ENCODE data around the gene PPM1N.

The PPM1N gene

GRCh38 chr19:45473682-45474605 lies 24.3 kb upstream of the PPM1N start:
- ATAC-seq (ENCODE audit: low read depth): no peak
- Mint-ChIP-seq H3K9me3 (no peaks in the 10 kb centered on the region), H3K4me3 (peak overlapping the region; percentile 9), H3K27me3 (peaks cover 3% of the 10 kb centered on the region), H3K36me3 (peaks cover 7% of the 10 kb centered on the region), H3K27ac (peak overlapping the region; percentile 96), H3K4me1 (peaks cover 39% of the 10 kb centered on the region)
- DNase-seq (ENCODE audit: low spot score in 2 of 2): peak; percentile 43 to 60

DNA sequence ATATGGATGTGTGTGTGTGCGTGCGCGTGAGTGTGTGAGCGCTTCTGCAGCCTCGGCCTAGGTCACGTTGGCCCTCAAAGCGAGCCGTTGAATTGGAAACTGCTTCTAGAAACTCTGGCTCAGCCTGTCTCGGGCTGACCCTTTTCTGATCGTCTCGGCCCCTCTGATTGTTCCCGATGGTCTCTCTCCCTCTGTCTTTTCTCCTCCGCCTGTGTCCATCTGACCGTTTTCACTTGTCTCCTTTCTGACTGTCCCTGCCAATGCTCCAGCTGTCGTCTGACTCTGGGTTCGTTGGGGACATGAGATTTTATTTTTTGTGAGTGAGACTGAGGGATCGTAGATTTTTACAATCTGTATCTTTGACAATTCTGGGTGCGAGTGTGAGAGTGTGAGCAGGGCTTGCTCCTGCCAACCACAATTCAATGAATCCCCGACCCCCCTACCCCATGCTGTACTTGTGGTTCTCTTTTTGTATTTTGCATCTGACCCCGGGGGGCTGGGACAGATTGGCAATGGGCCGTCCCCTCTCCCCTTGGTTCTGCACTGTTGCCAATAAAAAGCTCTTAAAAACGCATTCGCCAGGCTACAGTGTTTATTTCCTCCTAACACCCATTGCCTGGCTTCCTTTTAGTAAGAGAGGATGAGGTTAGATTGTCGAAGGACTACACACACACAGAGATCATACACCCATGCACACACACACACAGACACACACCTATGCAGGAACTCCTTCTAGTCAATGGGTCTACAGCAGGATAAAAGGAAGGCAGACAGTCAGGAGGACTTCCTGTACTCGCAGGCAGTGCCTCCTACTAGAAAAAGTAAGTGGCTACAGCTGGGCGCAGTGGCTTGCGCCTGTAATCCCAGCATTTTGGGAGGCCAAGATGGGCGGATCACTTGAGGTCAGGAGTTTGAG lies 23.4 kb upstream of the PPM1N start:
- Mint-ChIP-seq H3K36me3 (peaks cover 7% of the 10 kb centered on the region), H3K4me1 (peaks cover 37% of the 10 kb centered on the region), H3K9me3 (no peaks in the 10 kb centered on the region), H3K4me3 (no peak overlapping the region), H3K27me3 (peaks cover 3% of the 10 kb centered on the region), H3K27ac (peak overlapping the region; percentile 96)
- ATAC-seq (ENCODE audit: low read depth) (peak; percentile 4), DNase-seq (ENCODE audit: low spot score in 2 of 2) (peak; percentile 51 to 65)

DNA sequence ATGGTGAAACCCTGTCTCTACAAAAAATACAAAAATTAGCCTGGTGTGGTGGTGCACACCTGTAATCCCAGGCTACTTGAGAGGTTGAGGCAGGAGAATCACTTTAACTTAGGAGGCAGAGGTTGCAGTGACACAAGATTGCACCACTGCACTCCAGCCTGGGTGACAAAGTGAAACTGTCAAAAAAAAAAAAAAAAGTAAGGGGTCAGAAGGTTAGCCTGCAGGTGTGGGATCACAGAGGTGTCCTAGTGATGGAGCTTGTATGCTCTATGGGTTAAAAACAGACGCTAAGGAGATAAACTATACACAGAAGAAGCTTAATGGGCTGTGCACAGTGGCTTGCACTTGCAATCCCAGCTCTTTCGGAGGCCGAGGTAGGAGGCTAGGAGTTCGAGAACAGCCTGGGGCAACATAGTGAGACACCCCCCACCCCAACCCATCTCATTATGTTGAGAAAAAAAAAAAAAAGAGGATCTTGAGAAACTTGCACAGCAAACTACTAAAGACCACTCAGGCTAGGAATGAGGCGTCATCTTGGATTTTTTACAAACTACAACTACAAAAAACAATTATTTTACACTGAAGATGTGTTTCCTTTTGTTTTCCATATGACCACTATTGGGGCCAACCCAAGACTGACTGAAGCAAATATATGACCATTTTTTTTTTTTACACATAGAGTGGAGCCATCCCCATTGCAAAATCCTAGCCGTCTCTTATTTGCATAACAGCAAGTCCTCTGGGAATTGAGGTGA lies 22.5 kb upstream of the PPM1N start:
- H3K4me3 Mint-ChIP-seq: no peak overlapping the region
- H3K27ac Mint-ChIP-seq: peak overlapping the region; percentile 96

DNA sequence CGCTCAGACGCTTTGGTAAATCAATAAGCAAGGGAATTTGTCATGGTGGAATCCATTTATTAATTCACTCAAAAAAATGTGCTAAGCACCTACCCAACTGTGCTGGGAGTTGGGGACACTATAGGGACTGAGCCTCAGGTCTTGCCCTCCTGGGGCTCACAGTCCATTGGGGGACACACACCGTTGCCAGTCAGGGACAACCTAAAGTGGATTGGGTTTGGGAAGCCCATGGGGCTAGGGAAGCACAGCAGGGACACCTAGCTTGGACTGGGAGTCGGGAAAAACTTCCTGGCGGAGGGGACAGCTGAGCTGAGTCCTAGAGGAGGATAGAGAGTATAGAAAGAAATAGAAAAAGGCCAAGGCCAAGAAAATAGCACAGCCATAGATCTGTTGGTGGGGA lies 21.9 kb upstream of the PPM1N start:
- Mint-ChIP-seq H3K9me3 (no peaks in the 10 kb centered on the region), H3K4me1 (peaks cover 30% of the 10 kb centered on the region), H3K27me3 (peaks cover 3% of the 10 kb centered on the region), H3K36me3 (peaks cover 7% of the 10 kb centered on the region), H3K27ac (peak overlapping the region; percentile 96), H3K4me3 (no peak overlapping the region)
- DNase-seq (ENCODE audit: low spot score in 2 of 2): no peak
- ATAC-seq (ENCODE audit: low read depth): no peak

More for the DNA sequence above, 22.5 kb upstream of the PPM1N start:
- Mint-ChIP-seq H3K9me3 (no peaks in the 10 kb centered on the region), H3K27me3 (peaks cover 3% of the 10 kb centered on the region), H3K36me3 (peaks cover 7% of the 10 kb centered on the region), H3K4me1 (peaks cover 30% of the 10 kb centered on the region)
- peak; percentile 0 for ATAC-seq (ENCODE audit: low read depth)
- DNase-seq (ENCODE audit: low spot score in 2 of 2): peak in 1 of 2 donors; percentile 53

- peaks cover 24% of the 10 kb centered on the region for H3K4me1 Mint-ChIP-seq
- H3K9me3 Mint-ChIP-seq: no peaks in the 10 kb centered on the region
- H3K27me3 Mint-ChIP-seq: peaks cover 3% of the 10 kb centered on the region
- ATAC-seq (ENCODE audit: low read depth) (no peak), DNase-seq (ENCODE audit: low spot score in 2 of 2) (no peak)
- H3K36me3 Mint-ChIP-seq: peaks cover 3% of the 10 kb centered on the region
- H3K4me3 Mint-ChIP-seq: peak overlapping the region; percentile 78
- H3K27ac Mint-ChIP-seq: peak overlapping the region; percentile 96
These were observed 21.1 kb upstream of the PPM1N start for GRCh38 chr19:45477186-45477585.

GRCh38 chr19:45477713-45478453 lies 20.4 kb upstream of the PPM1N start:
- peaks cover under 1% of the 10 kb centered on the region for H3K27me3 Mint-ChIP-seq
- peak overlapping the region; percentile 96 for H3K27ac Mint-ChIP-seq
- H3K9me3 Mint-ChIP-seq: no peaks in the 10 kb centered on the region
- DNase-seq (ENCODE audit: low spot score in 2 of 2): peak in 1 of 2 donors; percentile 42
- H3K36me3 Mint-ChIP-seq: peaks cover under 1% of the 10 kb centered on the region
- no peak for ATAC-seq (ENCODE audit: low read depth)
- H3K4me3 Mint-ChIP-seq: peak overlapping the region; percentile 66
- H3K4me1 Mint-ChIP-seq: peaks cover 21% of the 10 kb centered on the region

DNA sequence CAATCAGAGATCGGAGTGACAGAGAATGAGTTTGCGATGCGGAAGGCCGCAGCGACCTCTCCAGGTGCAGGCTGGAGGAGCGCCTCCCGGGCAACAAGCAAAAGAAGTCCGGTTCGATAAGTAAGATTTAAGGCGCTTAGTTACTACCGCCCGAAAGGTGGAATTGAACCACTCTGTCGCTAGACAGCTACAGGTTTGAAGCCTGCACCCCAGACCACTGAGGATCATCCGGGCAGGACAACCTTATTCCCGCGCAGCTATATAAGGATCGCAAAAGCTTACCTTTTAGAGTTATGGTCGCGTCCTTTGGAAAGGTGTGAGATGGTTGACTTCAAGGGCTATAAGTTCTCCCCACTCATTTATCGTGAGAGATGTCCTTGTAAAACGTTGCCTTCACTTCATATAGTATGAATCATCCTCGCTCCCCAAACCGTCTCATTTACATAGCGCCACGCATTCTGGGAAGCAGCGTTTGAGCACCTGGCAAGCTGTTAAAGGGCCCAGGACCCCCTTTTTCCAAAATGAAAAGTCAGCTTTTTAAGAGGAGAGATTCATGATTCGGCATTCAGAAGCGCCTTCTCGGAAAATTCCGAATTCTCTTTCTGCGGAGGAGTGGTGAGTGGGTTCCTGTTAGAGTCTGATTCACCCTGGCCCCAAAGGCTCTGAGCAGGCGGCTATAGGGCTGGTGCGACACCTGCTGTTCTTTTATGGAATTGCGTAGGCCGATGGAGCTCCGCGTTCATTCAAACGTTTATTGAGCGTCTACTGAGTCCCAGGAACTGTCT lies 19.6 kb upstream of the PPM1N start:
- H3K36me3 Mint-ChIP-seq: no peaks in the 10 kb centered on the region
- no peaks in the 10 kb centered on the region for H3K9me3 Mint-ChIP-seq
- peak; percentile 64 for ATAC-seq (ENCODE audit: low read depth)
- H3K4me3 Mint-ChIP-seq: peak overlapping the region; percentile 66
- peak overlapping the region; percentile 96 for H3K27ac Mint-ChIP-seq
- peaks cover 20% of the 10 kb centered on the region for H3K4me1 Mint-ChIP-seq
- no peaks in the 10 kb centered on the region for H3K27me3 Mint-ChIP-seq
- DNase-seq (ENCODE audit: low spot score in 2 of 2): peak; percentile 93 to 95

GRCh38 chr19:45483033-45483432 lies 15.2 kb upstream of the PPM1N start:
- no peaks in the 10 kb centered on the region for H3K27me3 Mint-ChIP-seq
- peaks cover 11% of the 10 kb centered on the region for H3K4me1 Mint-ChIP-seq
- no peak for DNase-seq (ENCODE audit: low spot score in 2 of 2)
- no peak overlapping the region for H3K4me3 Mint-ChIP-seq
- H3K36me3 Mint-ChIP-seq: no peaks in the 10 kb centered on the region
- no peak overlapping the region for H3K27ac Mint-ChIP-seq
- H3K9me3 Mint-ChIP-seq: no peaks in the 10 kb centered on the region
- no peak for ATAC-seq (ENCODE audit: low read depth)

DNA sequence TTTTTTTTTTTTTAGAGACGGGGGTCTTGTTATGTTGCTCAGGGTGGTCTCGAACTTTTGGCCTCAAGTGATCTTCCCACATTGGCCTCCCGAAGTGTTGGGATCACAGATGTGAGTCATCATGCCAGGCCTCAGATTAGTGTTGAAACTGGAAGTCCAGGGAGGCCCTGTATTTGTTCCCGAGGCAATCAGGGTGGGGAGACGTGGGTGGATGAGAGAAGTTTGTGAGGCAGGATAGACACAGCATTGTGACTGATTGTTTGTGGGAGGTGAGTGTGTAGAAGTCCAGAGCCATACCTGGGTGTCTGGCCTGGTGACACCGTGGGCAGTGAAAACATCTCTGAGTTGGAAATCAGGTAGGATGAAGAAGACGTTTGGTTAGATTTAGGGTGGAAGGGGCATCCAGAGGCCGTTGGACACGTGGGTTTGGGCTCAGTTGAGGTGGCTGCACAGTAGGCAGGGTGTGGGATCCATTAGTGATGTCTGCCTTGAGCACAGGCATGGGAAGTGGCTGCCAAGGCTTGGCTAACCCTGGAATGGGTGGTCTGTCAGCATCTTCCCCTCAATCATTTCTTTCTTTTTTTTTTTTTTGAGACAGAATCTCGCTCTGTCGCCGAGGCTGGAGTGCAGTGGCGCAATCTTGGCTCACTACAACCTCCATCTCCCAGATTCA lies 13.8 kb upstream of the PPM1N start:
- H3K4me1 Mint-ChIP-seq: peaks cover 9% of the 10 kb centered on the region
- H3K4me3 Mint-ChIP-seq: no peak overlapping the region
- H3K9me3 Mint-ChIP-seq: no peaks in the 10 kb centered on the region
- H3K27me3 Mint-ChIP-seq: no peaks in the 10 kb centered on the region
- H3K27ac Mint-ChIP-seq: no peak overlapping the region
- H3K36me3 Mint-ChIP-seq: no peaks in the 10 kb centered on the region
- no peak for DNase-seq (ENCODE audit: low spot score in 2 of 2)
- ATAC-seq (ENCODE audit: low read depth): no peak

DNA sequence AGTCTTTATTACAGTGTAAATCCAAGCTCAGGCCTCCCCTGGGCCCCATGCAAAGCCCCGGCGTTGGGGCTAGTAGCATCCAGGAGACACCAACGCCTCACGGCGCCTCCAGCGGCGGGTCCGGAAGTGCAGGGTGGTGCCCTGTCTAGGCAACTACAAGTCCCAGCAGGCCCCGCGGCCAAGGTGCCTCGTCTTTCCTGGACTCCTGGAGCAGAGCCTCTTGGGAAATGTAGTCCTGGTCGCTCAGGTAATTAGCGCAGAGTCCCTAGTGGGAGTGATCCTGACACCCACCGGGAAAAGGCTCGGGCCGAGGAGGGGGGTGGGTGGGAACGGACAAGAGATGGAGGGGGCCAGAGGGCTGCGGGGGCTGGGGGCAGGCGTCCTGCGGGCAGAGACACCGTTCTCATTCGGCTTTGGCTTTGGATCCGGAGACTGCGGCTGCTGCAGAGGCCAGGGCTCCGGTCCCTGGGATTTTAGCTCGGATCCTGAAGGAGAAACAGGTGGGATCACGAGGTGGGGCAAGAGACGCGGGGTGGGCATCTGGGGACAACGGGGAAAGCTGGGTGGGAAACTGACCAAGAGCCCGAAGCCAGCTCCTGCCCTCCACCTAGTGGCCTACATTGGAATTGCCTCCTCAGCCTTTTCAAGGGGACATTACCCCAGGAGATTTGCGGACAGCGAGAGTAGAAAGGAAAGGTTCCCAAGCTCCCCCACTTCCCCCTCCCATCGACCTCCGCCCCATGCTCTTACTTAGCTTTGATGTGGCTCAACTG lies 12.8 kb upstream of the PPM1N start:
- no peaks in the 10 kb centered on the region for H3K27me3 Mint-ChIP-seq
- no peaks in the 10 kb centered on the region for H3K36me3 Mint-ChIP-seq
- H3K9me3 Mint-ChIP-seq: no peaks in the 10 kb centered on the region
- peak; percentile 96 for ATAC-seq (ENCODE audit: low read depth)
- peak overlapping the region; percentile 60 for H3K27ac Mint-ChIP-seq
- peaks cover 7% of the 10 kb centered on the region for H3K4me1 Mint-ChIP-seq
- peak overlapping the region; percentile 91 for H3K4me3 Mint-ChIP-seq
- peak; percentile 96 to 99 for DNase-seq (ENCODE audit: low spot score in 2 of 2)

DNA sequence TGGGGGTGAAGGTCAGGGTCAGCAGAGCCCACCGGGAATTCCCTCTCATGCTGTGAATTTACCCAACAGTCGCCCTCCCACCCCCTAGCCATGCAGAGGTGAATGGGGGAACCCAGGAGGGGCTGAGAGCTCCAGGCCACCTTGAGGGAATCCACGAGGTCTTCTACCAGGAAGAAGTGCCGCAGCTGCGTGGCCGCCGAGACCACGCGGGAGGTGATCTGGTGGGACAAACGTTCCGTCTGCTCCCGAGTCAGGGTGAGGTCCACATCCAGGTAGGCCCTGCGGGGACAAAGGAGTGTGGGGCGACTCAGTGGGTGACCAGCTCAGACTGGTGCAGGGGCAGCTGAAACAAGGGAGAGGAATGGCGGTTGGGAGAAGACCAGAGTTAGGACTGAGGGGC lies 9.5 kb upstream of the PPM1N start:
- Mint-ChIP-seq H3K4me3 (no peak overlapping the region), H3K27me3 (no peaks in the 10 kb centered on the region), H3K36me3 (no peaks in the 10 kb centered on the region), H3K9me3 (no peaks in the 10 kb centered on the region), H3K27ac (no peak overlapping the region), H3K4me1 (peaks cover 13% of the 10 kb centered on the region)
- no peak for DNase-seq (ENCODE audit: low spot score in 2 of 2)
- no peak for ATAC-seq (ENCODE audit: low read depth)

All from memory B cell (primary cell).